Nephron (organoid): ENCODE data around the gene NFE2.
A peak's percentile ranks its signal among the peaks of the same experiment; 100 is the strongest.

Experiments
- H3K27ac Mint-ChIP-seq, 3 experiments: 2 replicates each; pipeline ENCODE4 v1.8.0; 2020; ENCODE audit warnings: mixed read lengths in 3 of 3, mild to moderate bottlenecking in 2 of 3, moderate library complexity in 1 of 3
- H3K27me3 Mint-ChIP-seq: 2 replicates; pipeline ENCODE4 v1.8.0; 2021; ENCODE audit warnings: low read depth, mild to moderate bottlenecking, moderate library complexity, mixed read lengths
- H3K36me3 Mint-ChIP-seq: 2 replicates; pipeline ENCODE4 v1.8.0; 2020; ENCODE audit warnings: low read depth, mixed read lengths
- H3K4me1 Mint-ChIP-seq: 2 replicates; pipeline ENCODE4 v1.8.0; 2020; ENCODE audit warnings: mixed read lengths
- H3K4me3 Mint-ChIP-seq, 3 experiments: 2 replicates each; pipeline ENCODE4 v1.8.0; 2020; ENCODE audit warnings: mild to moderate bottlenecking in 3 of 3, mixed read lengths in 3 of 3, moderate library complexity in 2 of 3
- H3K9me3 Mint-ChIP-seq: 2 replicates; pipeline ENCODE4 v1.8.0; 2020; ENCODE audit warnings: mixed read lengths
- TF ChIP-seq, protein P1 (sequence below), 3 experiments: fragments of 200-600 bp; sonication (generic); IDR thresholded peaks; one replicate each; pipeline ENCODE4 v1.5.0; 2021; ENCODE audit warnings: antibody characterized with exemption in 3 of 3; ENCODE audit not compliant: unreplicated experiment in 3 of 3

NFE2 gene

DNA sequence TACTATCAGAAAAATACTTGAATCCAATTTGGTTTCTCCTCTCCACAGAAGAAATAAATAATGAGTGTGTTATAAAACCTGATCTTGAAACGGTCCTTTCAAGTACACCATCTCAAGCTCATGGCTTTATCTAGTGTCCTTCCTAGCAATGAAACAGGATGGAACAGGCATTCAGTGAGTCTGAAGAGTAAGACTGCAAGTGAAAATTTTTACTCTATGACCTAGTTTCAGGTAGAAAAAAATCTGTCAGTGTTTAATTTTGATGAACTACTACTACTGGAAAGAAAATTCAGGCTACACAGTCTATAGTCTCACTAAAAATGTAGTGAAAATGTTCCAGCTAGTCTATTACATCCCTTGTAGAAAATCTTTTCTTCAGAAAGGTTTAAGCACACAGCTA lies 28.6 kb downstream of the NFE2 start:
- Mint-ChIP-seq H3K27ac (peak overlapping the region; percentile 32 to 71 (median 67)), H3K4me3 (no peak overlapping the region), H3K36me3 (peaks cover 45% of the 10 kb centered on the region), H3K27me3 (no peaks in the 10 kb centered on the region), H3K4me1 (peaks cover 42% of the 10 kb centered on the region), H3K9me3 (no peaks in the 10 kb centered on the region)
- TF ChIP-seq, protein P1, sequence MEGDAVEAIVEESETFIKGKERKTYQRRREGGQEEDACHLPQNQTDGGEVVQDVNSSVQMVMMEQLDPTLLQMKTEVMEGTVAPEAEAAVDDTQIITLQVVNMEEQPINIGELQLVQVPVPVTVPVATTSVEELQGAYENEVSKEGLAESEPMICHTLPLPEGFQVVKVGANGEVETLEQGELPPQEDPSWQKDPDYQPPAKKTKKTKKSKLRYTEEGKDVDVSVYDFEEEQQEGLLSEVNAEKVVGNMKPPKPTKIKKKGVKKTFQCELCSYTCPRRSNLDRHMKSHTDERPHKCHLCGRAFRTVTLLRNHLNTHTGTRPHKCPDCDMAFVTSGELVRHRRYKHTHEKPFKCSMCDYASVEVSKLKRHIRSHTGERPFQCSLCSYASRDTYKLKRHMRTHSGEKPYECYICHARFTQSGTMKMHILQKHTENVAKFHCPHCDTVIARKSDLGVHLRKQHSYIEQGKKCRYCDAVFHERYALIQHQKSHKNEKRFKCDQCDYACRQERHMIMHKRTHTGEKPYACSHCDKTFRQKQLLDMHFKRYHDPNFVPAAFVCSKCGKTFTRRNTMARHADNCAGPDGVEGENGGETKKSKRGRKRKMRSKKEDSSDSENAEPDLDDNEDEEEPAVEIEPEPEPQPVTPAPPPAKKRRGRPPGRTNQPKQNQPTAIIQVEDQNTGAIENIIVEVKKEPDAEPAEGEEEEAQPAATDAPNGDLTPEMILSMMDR (IDR thresholded peaks at IDR 0.05; ENCODE audit: unreplicated experiment in 3 of 3): no peak

DNA sequence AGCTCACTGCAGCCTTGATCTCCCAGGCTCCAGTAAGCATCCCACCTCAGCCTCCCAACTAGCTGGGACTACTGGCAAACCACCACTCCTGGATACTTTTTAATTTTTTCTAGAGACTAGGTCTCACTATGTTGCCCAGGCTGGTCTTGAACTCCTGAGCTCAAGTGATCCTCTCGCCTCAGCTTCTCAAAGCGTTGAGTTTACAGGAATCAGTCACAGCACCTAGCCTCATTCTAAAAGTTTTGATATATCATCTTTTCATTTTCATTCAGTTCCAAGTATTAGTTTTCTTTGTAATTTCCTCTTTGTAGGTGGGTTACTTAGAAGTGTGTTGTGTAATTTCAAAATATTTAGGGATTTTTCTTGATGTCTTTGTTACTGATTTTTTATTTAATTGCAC lies 30.5 kb downstream of the NFE2 start:
- Mint-ChIP-seq H3K4me1 (peaks cover 47% of the 10 kb centered on the region), H3K36me3 (peaks cover 47% of the 10 kb centered on the region), H3K27ac (peak overlapping the region in 1 of 3 experiments; percentile 45), H3K9me3 (no peaks in the 10 kb centered on the region), H3K4me3 (no peak overlapping the region), H3K27me3 (no peaks in the 10 kb centered on the region)
- TF ChIP-seq, protein P1 (IDR thresholded peaks at IDR 0.05; ENCODE audit: unreplicated experiment in 3 of 3): no peak

GRCh38 chr12:54266852-54267251 lies 34.0 kb downstream of the NFE2 start:
- Mint-ChIP-seq H3K27ac (peak overlapping the region; percentile 14 to 62 (median 36)), H3K27me3 (no peaks in the 10 kb centered on the region), H3K4me3 (no peak overlapping the region), H3K9me3 (no peaks in the 10 kb centered on the region), H3K4me1 (peaks cover 48% of the 10 kb centered on the region), H3K36me3 (peaks cover 19% of the 10 kb centered on the region)
- TF ChIP-seq, protein P1 (IDR thresholded peaks at IDR 0.05; ENCODE audit: unreplicated experiment in 3 of 3): no peak

- Mint-ChIP-seq H3K9me3 (no peaks in the 10 kb centered on the region), H3K36me3 (peaks cover 16% of the 10 kb centered on the region)
These were observed 35.4 kb downstream of the NFE2 start for GRCh38 chr12:54265364-54265812.

GRCh38 chr12:54262403-54262925 lies 38.4 kb downstream of the NFE2 start:
- Mint-ChIP-seq H3K36me3 (peaks cover 11% of the 10 kb centered on the region), H3K9me3 (no peaks in the 10 kb centered on the region), H3K27ac (peak overlapping the region; percentile 97 to 100 (median 97)), H3K4me1 (peaks cover 77% of the 10 kb centered on the region), H3K4me3 (peak overlapping the region; percentile 33 to 51 (median 35)), H3K27me3 (no peaks in the 10 kb centered on the region)
- TF ChIP-seq, protein P1 (IDR thresholded peaks at IDR 0.05; ENCODE audit: unreplicated experiment in 3 of 3): no peak

More at GRCh38 chr12:54265364-54265812, 35.4 kb downstream of the NFE2 start:
- Mint-ChIP-seq H3K4me1 (peaks cover 55% of the 10 kb centered on the region), H3K4me3 (no peak overlapping the region), H3K27ac (peak overlapping the region; percentile 67 to 85 (median 80)), H3K27me3 (no peaks in the 10 kb centered on the region)
- TF ChIP-seq, protein P1 (IDR thresholded peaks at IDR 0.05; ENCODE audit: unreplicated experiment in 3 of 3): no peak

DNA sequence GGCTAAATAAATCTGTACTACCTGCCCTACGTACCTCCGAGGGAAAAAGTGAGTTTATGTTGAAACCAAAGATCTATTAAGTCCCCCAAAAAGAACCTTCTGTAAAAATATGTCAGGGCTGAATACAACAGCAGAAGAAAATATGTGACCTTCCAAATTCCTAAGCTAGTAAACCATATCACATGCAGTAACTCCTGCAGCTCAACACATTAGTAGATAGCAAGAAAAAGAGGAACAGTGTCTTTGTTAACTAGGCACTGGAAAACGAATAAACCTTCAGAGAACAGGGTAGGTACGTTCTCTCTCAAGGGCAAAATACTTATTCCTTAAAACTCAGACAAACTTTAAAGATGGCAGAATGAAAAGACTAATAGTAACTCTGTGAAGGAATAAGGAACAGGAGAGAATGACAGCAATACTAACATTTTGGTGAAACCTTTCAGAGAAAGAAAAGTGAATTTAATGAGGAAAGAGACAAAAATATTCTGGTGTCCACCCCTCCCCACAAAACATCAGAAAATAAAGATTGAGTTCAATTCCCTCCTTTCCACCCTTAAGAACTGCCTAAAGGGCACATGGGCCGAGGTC lies 38.9 kb downstream of the NFE2 start:
- TF ChIP-seq, protein P1 (IDR thresholded peaks at IDR 0.05; ENCODE audit: unreplicated experiment in 3 of 3): no peak
- Mint-ChIP-seq H3K27ac (peak overlapping the region; percentile 97 to 100 (median 97)), H3K27me3 (no peaks in the 10 kb centered on the region), H3K4me1 (peaks cover 79% of the 10 kb centered on the region), H3K4me3 (peak overlapping the region; percentile 26 to 50 (median 43)), H3K9me3 (no peaks in the 10 kb centered on the region), H3K36me3 (peaks cover 14% of the 10 kb centered on the region)
